MM.1S (cell line): ENCODE data around the gene AGAP1.

Experiments used
- EZH2 ChIP-seq: fragments of 300-600 bp; sonication (generic); optimal IDR thresholded peaks from 2 replicates; pipeline ENCODE3; 2017; ENCODE audit warnings: low read depth, mild to moderate bottlenecking, antibody characterized with exemption, low read length, mixed read lengths
- TF ChIP-seq, protein P1 (sequence below): fragments of 300-600 bp; sonication (generic); IDR thresholded peaks from 2 replicates; pipeline ENCODE4 v1.5.1; 2016; ENCODE audit warnings: antibody characterized with exemption, low read length, mixed read lengths

GRCh38 chr2:236160366-236161081 lies 666.7 kb downstream of the AGAP1 start:
- TF ChIP-seq, protein P1, sequence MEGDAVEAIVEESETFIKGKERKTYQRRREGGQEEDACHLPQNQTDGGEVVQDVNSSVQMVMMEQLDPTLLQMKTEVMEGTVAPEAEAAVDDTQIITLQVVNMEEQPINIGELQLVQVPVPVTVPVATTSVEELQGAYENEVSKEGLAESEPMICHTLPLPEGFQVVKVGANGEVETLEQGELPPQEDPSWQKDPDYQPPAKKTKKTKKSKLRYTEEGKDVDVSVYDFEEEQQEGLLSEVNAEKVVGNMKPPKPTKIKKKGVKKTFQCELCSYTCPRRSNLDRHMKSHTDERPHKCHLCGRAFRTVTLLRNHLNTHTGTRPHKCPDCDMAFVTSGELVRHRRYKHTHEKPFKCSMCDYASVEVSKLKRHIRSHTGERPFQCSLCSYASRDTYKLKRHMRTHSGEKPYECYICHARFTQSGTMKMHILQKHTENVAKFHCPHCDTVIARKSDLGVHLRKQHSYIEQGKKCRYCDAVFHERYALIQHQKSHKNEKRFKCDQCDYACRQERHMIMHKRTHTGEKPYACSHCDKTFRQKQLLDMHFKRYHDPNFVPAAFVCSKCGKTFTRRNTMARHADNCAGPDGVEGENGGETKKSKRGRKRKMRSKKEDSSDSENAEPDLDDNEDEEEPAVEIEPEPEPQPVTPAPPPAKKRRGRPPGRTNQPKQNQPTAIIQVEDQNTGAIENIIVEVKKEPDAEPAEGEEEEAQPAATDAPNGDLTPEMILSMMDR: no peak
- TF ChIP-seq EZH2: no peak
